OCI-M1 (cell line): ENCODE data around the gene RHEB.
A peak's percentile ranks its signal among the peaks of the same experiment; 100 is the strongest.

Experiments used
- DNase-seq: peaks from one replicate; lab custom pipeline; 2025; lab: John Stamatoyannopoulos, UW

Gene RHEB

GRCh38 chr7:151503902-151504714 is 15.6 kb downstream of the RHEB start:
- no peak for DNase-seq

GRCh38 chr7:151501676-151502075 is 18.0 kb downstream of the RHEB start:
- DNase-seq: no peak

- no peak for DNase-seq
These were observed 21.2 kb downstream of the RHEB start for GRCh38 chr7:151498495-151498894.

GRCh38 chr7:151497306-151497871 is 22.3 kb downstream of the RHEB start:
- DNase-seq: no peak

- DNase-seq: no peak
These were observed 24.3 kb downstream of the RHEB start for GRCh38 chr7:151495360-151495759.

GRCh38 chr7:151494298-151495284 is 25.1 kb downstream of the RHEB start:
- no peak for DNase-seq

GRCh38 chr7:151493083-151493482 is 26.6 kb downstream of the RHEB start:
- DNase-seq: no peak

GRCh38 chr7:151491859-151492258 is 27.8 kb downstream of the RHEB start:
- DNase-seq: peak; percentile 16

GRCh38 chr7:151490456-151491105 is 29.1 kb downstream of the RHEB start:
- DNase-seq: no peak

GRCh38 chr7:151489498-151489897 is 30.2 kb downstream of the RHEB start:
- DNase-seq: no peak

- no peak for DNase-seq
These were observed 31.6 kb downstream of the RHEB start for GRCh38 chr7:151488096-151488495.

GRCh38 chr7:151487228-151487627 is 32.5 kb downstream of the RHEB start:
- DNase-seq: no peak

GRCh38 chr7:151486074-151486473 is 33.6 kb downstream of the RHEB start:
- no peak for DNase-seq

GRCh38 chr7:151484971-151485707 is 34.6 kb downstream of the RHEB start:
- DNase-seq: no peak

- no peak for DNase-seq
These were observed 36.0 kb downstream of the RHEB start for GRCh38 chr7:151483711-151483983.

GRCh38 chr7:151482883-151483710 is 36.6 kb downstream of the RHEB start:
- DNase-seq: no peak

GRCh38 chr7:151481650-151482505 is 37.8 kb downstream of the RHEB start:
- no peak for DNase-seq

- DNase-seq: no peak
These were observed 41.8 kb downstream of the RHEB start for GRCh38 chr7:151477867-151478266.

- DNase-seq: no peak
These were observed 46.9 kb downstream of the RHEB start for GRCh38 chr7:151472644-151473380.
